SU-DHL-6 (cell line): Measurements from ENCODE around the gene OSBPL10.

ENCODE experiments used
- CTCF ChIP-seq: fragments of 200-600 bp; sonication (generic); IDR thresholded peaks from one replicate; pipeline ENCODE4 v1.5.1; 2017; ENCODE audit warnings: antibody characterized with exemption, mild to moderate bottlenecking, low read length, moderate library complexity; ENCODE audit not compliant: insufficient read depth, poor library complexity, severe bottlenecking
- EZH2phosphoT487 ChIP-seq: fragments of 200-600 bp; sonication (generic), shearing (Covaris generic); conservative IDR thresholded peaks from 2 replicates; pipeline ENCODE4 v1.6.1; 2018; ENCODE audit warnings: mild to moderate bottlenecking, antibody characterized with exemption, low read length, moderate library complexity, mixed read lengths

GRCh38 chr3:31847760-31848159, 133.3 kb downstream of the OSBPL10 start:
- TF ChIP-seq CTCF, result no peak
- no peak for TF ChIP-seq EZH2phosphoT487
